ENCODE measurements around the gene PRLH. TPM values are rescaled to one million over a fixed set of nuclear protein-coding genes. Genes with fewer than 3 reads are reported as not detected.

Gene PRLH
- total RNA-seq, 1 experiment from 2014 or later, result not detected

Other genes starting within 250 kb of the PRLH start
- 2.6 to 4.4 TPM (median 3.9 TPM) in 3 replicates for gene COL6A3, start 152.4 kb upstream of the PRLH start, total RNA-seq (2021)
- 7.7 to 10.3 TPM (median 9.7 TPM) in 3 replicates for gene MLPH, start 79.3 kb upstream of the PRLH start, total RNA-seq (2021)
- 134 to 140 TPM (median 137 TPM) in 3 replicates for gene RAB17, start 24.2 kb downstream of the PRLH start, total RNA-seq (2021)
- 70.6 to 88.4 TPM (median 71.2 TPM) in 3 replicates for gene LRRFIP1, start 61.0 kb downstream of the PRLH start, total RNA-seq (2021)
- gene RBM44, start 232.2 kb downstream of the PRLH start, total RNA-seq (2021), result 0.53 to 1.3 TPM (median 0.71 TPM) in 3 replicates